IPS-18c (cell line): ENCODE results near the gene NAPB.
A peak's percentile ranks its signal among the peaks of the same experiment; 100 is the strongest.

ENCODE experiments used
- H3K4me3 ChIP-seq: 2 replicates; pipeline ENCODE4 v1.7.0; 2013; ENCODE audit warnings: low read depth, mild to moderate bottlenecking, low read length, moderate library complexity; ENCODE audit not compliant: insufficient read depth
- H3K9me3 ChIP-seq: one replicate; pipeline ENCODE4 v1.6.1; 2013; ENCODE audit warnings: mild to moderate bottlenecking, low read length, moderate library complexity; ENCODE audit not compliant: control insufficient read depth, insufficient read depth

The NAPB gene

GRCh38 chr20:23390091-23390774, 31.1 kb downstream of the NAPB start:
- Histone ChIP-seq H3K4me3 (no peak overlapping the region), H3K9me3 (no peaks in the 10 kb centered on the region)

GRCh38 chr20:23387118-23387443, 34.2 kb downstream of the NAPB start:
- H3K9me3 ChIP-seq = no peaks in the 10 kb centered on the region
- no peak overlapping the region for H3K4me3 ChIP-seq

GRCh38 chr20:23386304-23387117, 34.8 kb downstream of the NAPB start:
- H3K9me3 ChIP-seq = no peaks in the 10 kb centered on the region
- H3K4me3 ChIP-seq = no peak overlapping the region

- no peaks in the 10 kb centered on the region for H3K9me3 ChIP-seq
- no peak overlapping the region for H3K4me3 ChIP-seq
Observed at GRCh38 chr20:23381876-23382275, 39.4 kb downstream of the NAPB start.

- H3K4me3 ChIP-seq = no peak overlapping the region
- no peaks in the 10 kb centered on the region for H3K9me3 ChIP-seq
Observed at GRCh38 chr20:23379772-23380171, 41.5 kb downstream of the NAPB start.

GRCh38 chr20:23375827-23376226, 45.5 kb downstream of the NAPB start:
- no peaks in the 10 kb centered on the region for H3K9me3 ChIP-seq

GRCh38 chr20:23374441-23374840, 46.8 kb downstream of the NAPB start:
- H3K4me3 ChIP-seq = no peak overlapping the region

More at GRCh38 chr20:23375827-23376226, 45.5 kb downstream of the NAPB start:
- no peak overlapping the region for H3K4me3 ChIP-seq

GRCh38 chr20:23371496-23371895, 49.8 kb downstream of the NAPB start:
- H3K9me3 ChIP-seq = no peaks in the 10 kb centered on the region
- no peak overlapping the region for H3K4me3 ChIP-seq

More at GRCh38 chr20:23374441-23374840, 46.8 kb downstream of the NAPB start:
- no peaks in the 10 kb centered on the region for H3K9me3 ChIP-seq

- Histone ChIP-seq H3K4me3 (no peak overlapping the region), H3K9me3 (no peaks in the 10 kb centered on the region)
Observed at GRCh38 chr20:23370873-23371272, 50.4 kb downstream of the NAPB start.

GRCh38 chr20:23370274-23370673, 51.0 kb downstream of the NAPB start:
- H3K4me3 ChIP-seq = no peak overlapping the region
- no peaks in the 10 kb centered on the region for H3K9me3 ChIP-seq

- H3K9me3 ChIP-seq = no peaks in the 10 kb centered on the region
- no peak overlapping the region for H3K4me3 ChIP-seq
Observed at GRCh38 chr20:23369072-23369823, 52.0 kb downstream of the NAPB start.

GRCh38 chr20:23368316-23369071, 52.8 kb downstream of the NAPB start:
- Histone ChIP-seq H3K4me3 (no peak overlapping the region), H3K9me3 (no peaks in the 10 kb centered on the region)

GRCh38 chr20:23367770-23368169, 53.5 kb downstream of the NAPB start:
- H3K9me3 ChIP-seq = no peaks in the 10 kb centered on the region
- no peak overlapping the region for H3K4me3 ChIP-seq

- H3K4me3 ChIP-seq = no peak overlapping the region
Observed at GRCh38 chr20:23366384-23366783, 54.9 kb downstream of the NAPB start.

GRCh38 chr20:23365390-23366165, 55.7 kb downstream of the NAPB start:
- H3K9me3 ChIP-seq = no peaks in the 10 kb centered on the region
- no peak overlapping the region for H3K4me3 ChIP-seq

More at GRCh38 chr20:23366384-23366783, 54.9 kb downstream of the NAPB start:
- H3K9me3 ChIP-seq = no peaks in the 10 kb centered on the region

- peak overlapping the region; percentile 78 for H3K4me3 ChIP-seq
- H3K9me3 ChIP-seq = no peaks in the 10 kb centered on the region
Observed at GRCh38 chr20:23363257-23363649, 58.0 kb downstream of the NAPB start.
